ENCODE results near the gene MPG.

GRCh38 chr16:100989-101388 lies 23.0 kb downstream of the MPG start:
- TF ChIP-seq CTCF (conservative IDR thresholded peaks at IDR 0.05; ENCODE audit: low read depth, low read length) (no peak), EZH2 (IDR thresholded peaks at IDR 0.05; ENCODE audit: borderline replicate concordance, low read depth, low read length, poor library complexity, severe bottlenecking) (no peak)
